SK-N-SH (cell line): ENCODE data around the gene ZNF684. TPM values are rescaled to one million over a fixed set of nuclear protein-coding genes. Genes with fewer than 3 reads are reported as not detected.

Source experiments
- CTCF ChIA-PET: fragments of 300-600, 350-600 bp; formaldehyde crosslinking; extraction: SDS; loops from one replicate; lab custom pipeline; 2021; lab: Yijun Ruan, JAX
- POLR2A ChIA-PET: fragments of 350-600 bp; sonication (Branson Sonifier 250); formaldehyde crosslinking; extraction: SDS; loops from one replicate; lab custom pipeline; 2020; ENCODE audit warnings: antibody characterized with exemption, inconsistent platforms; lab: Yijun Ruan, JAX
- DNase-seq: peaks from one replicate; pipeline ENCODE4 v3.0.0; 2012
- H2AFZ ChIP-seq: fragments of 200-600 bp; sonication (generic); 2 replicates; pipeline ENCODE4 v1.8.1; 2016; ENCODE audit warnings: antibody characterized with exemption, mild to moderate bottlenecking, low read depth
- H3F3A ChIP-seq: fragments of 200-600 bp; sonication (generic); replicated peaks from 2 replicates; pipeline ENCODE3; 2016; ENCODE audit warnings: antibody characterized with exemption, mild to moderate bottlenecking; ENCODE audit not compliant: insufficient read depth
- H3K27ac ChIP-seq, 2 experiments: fragments of 200-500 bp in 1 of 2; fragments of 200-600 bp in 1 of 2; sonication (Bioruptor generic) in 1 of 2; sonication (generic), shearing (Covaris generic) in 1 of 2; 2 replicates each; pipeline versions ENCODE4 v1.5.1 to v1.6.1; 2014 to 2016; ENCODE audit warnings: low read depth in 2 of 2, inconsistent platforms in 1 of 2, low read length in 1 of 2, mild to moderate bottlenecking in 1 of 2, mixed read lengths in 1 of 2
- H3K27me3 ChIP-seq: fragments of 200-600 bp; sonication (generic), shearing (Covaris generic); 2 replicates; pipeline ENCODE4 v1.6.1; 2016; ENCODE audit warnings: mixed run types; ENCODE audit not compliant: insufficient read depth
- H3K36me3 ChIP-seq, 2 experiments: fragments of 200-500 bp in 1 of 2; fragments of 200-600 bp in 1 of 2; sonication (Bioruptor generic) in 1 of 2; sonication (generic) in 1 of 2; replicated peaks in 1 of 2; 2 replicates each; pipeline versions ENCODE3 to v1.5.1; 2014 to 2016; ENCODE audit warnings: low read length in 1 of 2, mild to moderate bottlenecking in 1 of 2; ENCODE audit not compliant: insufficient read depth in 2 of 2, control insufficient read depth in 1 of 2
- H3K4me1 ChIP-seq, 2 experiments: fragments of 200-500 bp in 1 of 2; fragments of 200-600 bp in 1 of 2; sonication (Bioruptor generic) in 1 of 2; sonication (generic), shearing (Covaris generic) in 1 of 2; 2 replicates each; pipeline versions ENCODE4 v1.5.1 to v1.6.1; 2014 to 2016; ENCODE audit warnings: low read depth in 1 of 2, low read length in 1 of 2, mixed run types in 1 of 2; ENCODE audit not compliant: insufficient read depth in 2 of 2, control insufficient read depth in 1 of 2
- H3K4me2 ChIP-seq: fragments of 200-600 bp; sonication (generic), shearing (Covaris generic); 2 replicates; pipeline ENCODE4 v1.6.1; 2017; ENCODE audit warnings: mixed run types
- H3K4me3 ChIP-seq, 2 experiments: fragments of 200-500 bp in 1 of 2; fragments of 200-600 bp in 1 of 2; sonication (Bioruptor generic) in 1 of 2; sonication (generic), shearing (Covaris generic) in 1 of 2; 2 replicates each; pipeline versions ENCODE4 v1.5.1 to v1.8.1; 2014 to 2016; ENCODE audit warnings: low read depth in 2 of 2, inconsistent platforms in 1 of 2, low read length in 1 of 2, mild to moderate bottlenecking in 1 of 2, mixed read lengths in 1 of 2, moderate library complexity in 1 of 2
- H3K79me2 ChIP-seq: fragments of 200-600 bp; sonication (generic); 2 replicates; pipeline ENCODE4 v1.8.1; 2017; ENCODE audit warnings: mild to moderate bottlenecking; ENCODE audit not compliant: insufficient read depth
- H3K9ac ChIP-seq: fragments of 200-600 bp; sonication (generic); 2 replicates; pipeline ENCODE4 v1.6.1; 2017; ENCODE audit warnings: mixed run types
- H3K9me2 ChIP-seq: fragments of 200-600 bp; sonication (generic); 2 replicates; pipeline ENCODE4 v1.6.1; 2017; ENCODE audit warnings: mixed run types
- H3K9me3 ChIP-seq: fragments of 200-600 bp; sonication (generic); 2 replicates; pipeline ENCODE4 v1.6.1; 2017; ENCODE audit warnings: mixed run types, mild to moderate bottlenecking, moderate library complexity
- H4K20me1 ChIP-seq: fragments of 200-600 bp; sonication (generic); 2 replicates; pipeline ENCODE4 v1.6.1; 2017; ENCODE audit warnings: mild to moderate bottlenecking, mixed run types; ENCODE audit not compliant: insufficient read depth
- CHD2 ChIP-seq: fragments of 150-350 bp; IDR thresholded peaks from 2 replicates; pipeline ENCODE4 v1.6.1; 2018; ENCODE audit warnings: low read length; ENCODE audit not compliant: partially characterized antibody
- ELF1 ChIP-seq: IDR thresholded peaks from 2 replicates; pipeline ENCODE4 v1.4.0; 2012
- EP300 ChIP-seq, 2 experiments: IDR thresholded peaks; 2 replicates each; pipeline versions ENCODE4 v1.4.0 to v1.6.1; 2012; ENCODE audit warnings: borderline replicate concordance in 1 of 2, low read depth in 1 of 2, low read length in 1 of 2
- MXI1 ChIP-seq: IDR thresholded peaks from 2 replicates; pipeline ENCODE4 v1.6.1; 2012; ENCODE audit warnings: mild to moderate bottlenecking, low read depth, low read length, improper control_type of control experiment
- POLR2AphosphoS5 ChIP-seq: IDR thresholded peaks from 2 replicates; pipeline ENCODE4 v1.6.1; 2012; ENCODE audit warnings: low read depth, low read length
- SIN3A ChIP-seq: IDR thresholded peaks from 2 replicates; pipeline ENCODE4 v1.6.1; 2012; ENCODE audit warnings: low read depth, mild to moderate bottlenecking, low read length, moderate library complexity, borderline replicate concordance
- TAF1 ChIP-seq: IDR thresholded peaks from 2 replicates; pipeline ENCODE4 v1.6.1; 2012; ENCODE audit warnings: low read depth, mild to moderate bottlenecking, low read length, moderate library complexity, borderline replicate concordance
- TCF12 ChIP-seq: IDR thresholded peaks from 2 replicates; pipeline ENCODE4 v1.4.0; 2012
- YY1 ChIP-seq: IDR thresholded peaks from 2 replicates; pipeline ENCODE4 v1.4.0; 2012; ENCODE audit warnings: low read depth, mild to moderate bottlenecking
- WGBS: methylation state at CpG from one replicate; pipeline ENCODE4 v1.1.6; 2017; ENCODE audit warnings: low lambda C conversion rate; 5-methylcytosine and 5-hydroxymethylcytosine counted together
- polyA plus RNA-seq, 3 experiments: library from polyadenylated mRNA; depleted of rRNA; stranded (reverse); fragments of >200 nt; gene quantifications; 2 replicates each; pipeline ENCODE4 v1.2.3, GENCODE V29; 2012
- TF ChIP-seq, protein P1 (sequence below): IDR thresholded peaks from 2 replicates; pipeline ENCODE4 v1.4.0; 2012; ENCODE audit warnings: low read depth
- TF ChIP-seq, protein P2 (sequence below): IDR thresholded peaks from 2 replicates; pipeline ENCODE4; 2012
- TF ChIP-seq, protein P3 (sequence below): IDR thresholded peaks from 2 replicates; pipeline ENCODE4 v1.6.1; 2012; ENCODE audit warnings: mild to moderate bottlenecking, low read depth, low read length, moderate library complexity
- TF ChIP-seq, protein P4 (sequence below): IDR thresholded peaks from 2 replicates; pipeline ENCODE4 v1.4.0; 2012; ENCODE audit warnings: low read depth, borderline replicate concordance

Gene ZNF684
- polyA plus RNA-seq, 1 of the 3 experiments (the other 2 are of a cell fraction), result 1.8 TPM

DNA sequence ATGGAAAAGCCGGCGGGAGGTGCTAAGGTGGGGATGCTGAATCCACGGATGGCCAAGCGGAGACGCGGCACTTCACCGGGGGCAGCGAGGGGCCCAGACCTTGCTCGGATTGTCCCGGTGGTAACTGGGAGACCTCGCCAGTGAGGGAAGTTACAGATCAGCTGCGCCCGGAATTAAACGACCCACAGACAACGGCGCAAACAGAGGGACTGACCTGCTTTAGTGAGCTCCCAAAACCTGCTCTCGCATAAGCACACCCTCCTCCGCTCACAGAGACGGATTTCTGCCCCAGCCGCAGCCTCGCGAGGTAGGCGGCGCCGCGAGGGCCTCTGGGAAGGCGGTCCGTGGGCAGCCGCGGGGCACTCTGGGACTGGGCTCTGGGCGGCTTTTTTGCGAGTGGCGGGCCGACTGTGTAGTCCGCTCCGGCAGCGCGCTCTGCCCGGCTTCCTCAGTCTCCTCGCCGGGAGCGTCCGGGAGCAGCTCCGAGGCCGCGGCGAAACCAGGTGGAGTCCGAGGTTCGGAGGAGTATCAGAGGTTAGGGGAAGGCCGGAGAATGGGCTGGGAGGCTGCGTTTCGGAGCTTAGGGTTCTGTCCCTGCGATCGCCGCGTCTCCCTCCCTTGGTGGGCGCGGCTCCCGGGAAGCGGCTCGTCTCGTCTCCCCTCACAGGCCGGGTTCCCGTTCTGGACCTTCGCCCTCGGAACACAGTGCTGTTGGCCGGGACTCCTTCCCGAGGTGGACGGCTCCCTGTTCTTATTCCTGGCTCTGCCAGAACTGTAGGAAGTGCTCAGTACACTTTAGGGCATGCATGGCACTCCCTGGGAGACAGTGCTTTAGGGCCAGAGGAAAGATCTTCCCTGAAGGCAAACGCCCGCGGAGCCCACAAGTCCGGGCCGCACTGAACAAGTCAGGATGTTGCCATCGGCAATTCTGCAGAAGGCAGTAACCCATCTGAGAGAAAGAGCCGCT lies 22.8 kb upstream of the ZNF684 start, which contains the start of gene EXO5:
EXO5 (plus strand) TSS at position 393 of the 967 bp plus-strand sequence. CDS start 5,778 bp downstream, outside the sequence.
- Histone ChIP-seq H3K4me3 (peak within 1 kb of the TSS; percentile 60 to 68), H4K20me1 (no peaks in the 10 kb centered on the region), H3K27me3 (no peaks in the 10 kb centered on the region), H3K27ac (peak within 1 kb of the TSS; percentile 47 to 84; a peak in 3 of 4 replicates), H3K9ac (peak within 1 kb of the TSS; percentile 76), H3K9me2 (no peaks in the 10 kb centered on the region), H3F3A (no peaks in the 10 kb centered on the region), H3K4me1 (peaks cover 0 to 5% of the 10 kb centered on the region in 2 experiments; a peak in 1 of 4 replicates), H3K4me2 (peak within 1 kb of the TSS; percentile 97), H3K36me3 (peaks cover 0 to 14% of the 10 kb centered on the region in 2 experiments), H3K79me2 (peaks cover 26% of the 10 kb centered on the region; the same call in 1 of the 2 replicates), H3K9me3 (no peaks in the 10 kb centered on the region), H2AFZ (peak within 1 kb of the TSS; percentile 98)
- 2% methylated on average over 41 of the region's 76 CpGs for WGBS
- peak; percentile 75 for TF ChIP-seq MXI1
- peak; percentile 98 for TF ChIP-seq CHD2
- peak; percentile 79 for TF ChIP-seq TAF1
- TF ChIP-seq EP300 (IDR thresholded peaks at IDR 0.05; ENCODE audit: borderline replicate concordance in 1 of 2, low read depth in 1 of 2, low read length in 1 of 2), result no peak
- TF ChIP-seq, protein P1, sequence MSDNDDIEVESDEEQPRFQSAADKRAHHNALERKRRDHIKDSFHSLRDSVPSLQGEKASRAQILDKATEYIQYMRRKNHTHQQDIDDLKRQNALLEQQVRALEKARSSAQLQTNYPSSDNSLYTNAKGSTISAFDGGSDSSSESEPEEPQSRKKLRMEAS, result peak; percentile 96
- peak; percentile 82 for TF ChIP-seq POLR2AphosphoS5
- peak; percentile 42; the same call in 1 of the 2 replicates for TF ChIP-seq ELF1
- TF ChIP-seq SIN3A, result peak; percentile 84
- TF ChIP-seq, protein P2, sequence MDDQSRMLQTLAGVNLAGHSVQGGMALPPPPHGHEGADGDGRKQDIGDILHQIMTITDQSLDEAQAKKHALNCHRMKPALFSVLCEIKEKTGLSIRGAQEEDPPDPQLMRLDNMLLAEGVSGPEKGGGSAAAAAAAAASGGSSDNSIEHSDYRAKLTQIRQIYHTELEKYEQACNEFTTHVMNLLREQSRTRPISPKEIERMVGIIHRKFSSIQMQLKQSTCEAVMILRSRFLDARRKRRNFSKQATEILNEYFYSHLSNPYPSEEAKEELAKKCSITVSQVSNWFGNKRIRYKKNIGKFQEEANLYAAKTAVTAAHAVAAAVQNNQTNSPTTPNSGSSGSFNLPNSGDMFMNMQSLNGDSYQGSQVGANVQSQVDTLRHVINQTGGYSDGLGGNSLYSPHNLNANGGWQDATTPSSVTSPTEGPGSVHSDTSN, result no peak
- TF ChIP-seq TCF12, result peak; percentile 26; the same call in 1 of the 2 replicates
- no peak for TF ChIP-seq YY1
- TF ChIP-seq, protein P3, sequence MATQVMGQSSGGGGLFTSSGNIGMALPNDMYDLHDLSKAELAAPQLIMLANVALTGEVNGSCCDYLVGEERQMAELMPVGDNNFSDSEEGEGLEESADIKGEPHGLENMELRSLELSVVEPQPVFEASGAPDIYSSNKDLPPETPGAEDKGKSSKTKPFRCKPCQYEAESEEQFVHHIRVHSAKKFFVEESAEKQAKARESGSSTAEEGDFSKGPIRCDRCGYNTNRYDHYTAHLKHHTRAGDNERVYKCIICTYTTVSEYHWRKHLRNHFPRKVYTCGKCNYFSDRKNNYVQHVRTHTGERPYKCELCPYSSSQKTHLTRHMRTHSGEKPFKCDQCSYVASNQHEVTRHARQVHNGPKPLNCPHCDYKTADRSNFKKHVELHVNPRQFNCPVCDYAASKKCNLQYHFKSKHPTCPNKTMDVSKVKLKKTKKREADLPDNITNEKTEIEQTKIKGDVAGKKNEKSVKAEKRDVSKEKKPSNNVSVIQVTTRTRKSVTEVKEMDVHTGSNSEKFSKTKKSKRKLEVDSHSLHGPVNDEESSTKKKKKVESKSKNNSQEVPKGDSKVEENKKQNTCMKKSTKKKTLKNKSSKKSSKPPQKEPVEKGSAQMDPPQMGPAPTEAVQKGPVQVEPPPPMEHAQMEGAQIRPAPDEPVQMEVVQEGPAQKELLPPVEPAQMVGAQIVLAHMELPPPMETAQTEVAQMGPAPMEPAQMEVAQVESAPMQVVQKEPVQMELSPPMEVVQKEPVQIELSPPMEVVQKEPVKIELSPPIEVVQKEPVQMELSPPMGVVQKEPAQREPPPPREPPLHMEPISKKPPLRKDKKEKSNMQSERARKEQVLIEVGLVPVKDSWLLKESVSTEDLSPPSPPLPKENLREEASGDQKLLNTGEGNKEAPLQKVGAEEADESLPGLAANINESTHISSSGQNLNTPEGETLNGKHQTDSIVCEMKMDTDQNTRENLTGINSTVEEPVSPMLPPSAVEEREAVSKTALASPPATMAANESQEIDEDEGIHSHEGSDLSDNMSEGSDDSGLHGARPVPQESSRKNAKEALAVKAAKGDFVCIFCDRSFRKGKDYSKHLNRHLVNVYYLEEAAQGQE, result peak; percentile 7; the same call in 1 of the 2 replicates
- TF ChIP-seq, protein P4, sequence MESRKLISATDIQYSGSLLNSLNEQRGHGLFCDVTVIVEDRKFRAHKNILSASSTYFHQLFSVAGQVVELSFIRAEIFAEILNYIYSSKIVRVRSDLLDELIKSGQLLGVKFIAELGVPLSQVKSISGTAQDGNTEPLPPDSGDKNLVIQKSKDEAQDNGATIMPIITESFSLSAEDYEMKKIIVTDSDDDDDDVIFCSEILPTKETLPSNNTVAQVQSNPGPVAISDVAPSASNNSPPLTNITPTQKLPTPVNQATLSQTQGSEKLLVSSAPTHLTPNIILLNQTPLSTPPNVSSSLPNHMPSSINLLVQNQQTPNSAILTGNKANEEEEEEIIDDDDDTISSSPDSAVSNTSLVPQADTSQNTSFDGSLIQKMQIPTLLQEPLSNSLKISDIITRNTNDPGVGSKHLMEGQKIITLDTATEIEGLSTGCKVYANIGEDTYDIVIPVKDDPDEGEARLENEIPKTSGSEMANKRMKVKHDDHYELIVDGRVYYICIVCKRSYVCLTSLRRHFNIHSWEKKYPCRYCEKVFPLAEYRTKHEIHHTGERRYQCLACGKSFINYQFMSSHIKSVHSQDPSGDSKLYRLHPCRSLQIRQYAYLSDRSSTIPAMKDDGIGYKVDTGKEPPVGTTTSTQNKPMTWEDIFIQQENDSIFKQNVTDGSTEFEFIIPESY, result peak; percentile 95
- DNase-seq, result peak; percentile 88
- POLR2A ChIA-PET, result interaction anchor here (0.5 to 1.8 kb wide), 7 partner anchors 8 to 271 kb away, joined by 3 to 13 read pairs (median 4); partner anchors contain the start of genes ZFP69, ZFP69B and ZNF684
- CTCF ChIA-PET, result interaction anchor here (1.4 to 1.8 kb wide), 2 partner anchors 24 to 104 kb away, joined by 3 to 11 read pairs; no protein-coding TSS in a partner anchor
